OCI-M2 (cell line): Measurements from ENCODE around the gene GRIFIN.

Experiments used
- DNase-seq: peaks from one replicate; lab custom pipeline; 2025; ENCODE audit not compliant: unreplicated experiment; lab: John Stamatoyannopoulos, UW

The GRIFIN gene

DNA sequence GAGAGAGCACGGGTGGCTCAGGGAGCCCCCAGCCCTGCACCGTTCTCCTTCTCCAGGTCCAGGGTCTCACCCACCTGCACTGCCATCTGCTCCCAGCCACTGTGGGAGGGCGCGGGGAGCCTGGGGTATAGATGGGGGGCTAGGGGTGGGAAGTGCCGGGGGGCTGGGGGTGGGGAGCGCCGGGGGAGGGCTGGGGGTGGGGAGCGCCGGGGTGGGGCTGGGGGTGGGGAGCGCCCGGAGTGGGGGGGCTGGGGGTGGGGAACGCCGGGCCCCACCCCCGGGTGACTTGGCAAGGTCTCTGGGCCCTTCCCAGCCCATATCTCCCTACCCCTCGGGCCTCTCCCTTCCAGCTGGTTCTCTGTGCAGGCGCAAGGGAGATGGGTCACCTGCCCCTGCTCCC is at the start of gene GRIFIN:
Gene GRIFIN, minus strand, starts transcription at position 101 of the 400 bp plus-strand sequence. Its CDS starts 15 bp downstream, at position 86.
- no peak for DNase-seq

DNA sequence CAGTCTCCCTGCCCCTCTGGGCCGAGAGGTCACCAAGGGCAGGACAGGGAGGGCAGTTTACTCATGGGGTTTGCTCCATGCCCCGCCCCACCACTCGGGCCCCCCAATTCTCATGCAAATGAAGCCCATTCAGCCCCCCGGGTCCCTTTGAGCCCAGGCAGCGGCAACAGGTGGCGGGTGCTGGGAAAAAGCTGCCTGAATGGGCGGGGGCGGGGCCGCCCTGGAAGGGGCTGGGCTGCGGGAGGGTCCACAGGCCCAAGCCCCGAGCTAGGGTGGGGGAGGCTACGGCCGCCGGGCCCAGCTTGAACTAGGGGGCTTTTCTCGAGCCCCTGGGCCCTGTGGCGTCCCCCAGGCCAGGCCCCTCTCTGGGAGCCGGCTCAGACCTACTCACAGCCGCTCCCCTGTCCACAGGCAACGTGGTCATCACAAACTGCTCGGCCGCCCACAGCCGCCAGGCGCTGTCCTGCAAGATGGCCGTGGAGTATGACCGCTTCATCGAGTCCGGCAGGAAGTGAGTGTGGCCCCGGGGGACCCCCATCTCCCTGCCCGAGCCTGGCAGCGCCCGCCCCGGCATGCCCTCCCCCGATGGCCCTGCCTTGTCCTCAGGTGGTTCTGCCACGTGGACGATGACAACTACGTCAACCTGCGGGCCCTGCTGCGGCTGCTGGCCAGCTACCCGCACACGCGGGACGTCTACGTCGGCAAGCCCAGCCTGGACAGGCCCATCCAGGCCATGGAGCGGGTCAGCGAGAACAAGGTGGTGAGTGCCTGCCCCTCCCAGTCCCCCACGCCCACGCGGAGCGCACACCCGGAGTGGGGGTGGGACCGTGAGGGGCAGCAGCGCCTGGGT is 48.8 kb upstream of the GRIFIN start:
- no peak for DNase-seq

- no peak for DNase-seq
Observed at GRCh38 chr7:2523941-2524807, 48.0 kb upstream of the GRIFIN start.

DNA sequence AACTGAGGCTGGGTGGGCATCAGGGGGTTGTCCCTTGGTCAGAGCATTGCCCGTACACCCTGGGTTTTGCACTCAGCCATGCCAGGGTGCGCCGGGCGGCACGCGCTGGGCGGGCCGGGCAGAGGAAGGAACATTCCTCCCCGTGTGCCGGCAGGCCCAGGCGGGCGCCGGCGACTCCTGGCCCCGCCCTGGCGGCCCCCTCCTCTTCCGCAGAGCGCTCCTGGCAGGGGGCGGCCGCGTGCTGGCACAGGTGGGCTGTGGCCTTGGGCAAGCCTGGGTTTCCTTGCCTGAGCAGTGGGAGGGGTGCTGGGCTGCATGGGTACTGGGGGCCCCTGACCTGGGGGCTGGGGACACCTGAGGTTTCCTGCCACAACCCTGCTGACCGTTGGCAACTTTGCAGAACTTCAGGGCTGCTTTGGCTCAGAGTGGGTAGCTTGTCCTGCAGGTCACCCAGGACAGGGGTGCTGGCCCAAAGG is 47.3 kb upstream of the GRIFIN start:
- DNase-seq = no peak

DNA sequence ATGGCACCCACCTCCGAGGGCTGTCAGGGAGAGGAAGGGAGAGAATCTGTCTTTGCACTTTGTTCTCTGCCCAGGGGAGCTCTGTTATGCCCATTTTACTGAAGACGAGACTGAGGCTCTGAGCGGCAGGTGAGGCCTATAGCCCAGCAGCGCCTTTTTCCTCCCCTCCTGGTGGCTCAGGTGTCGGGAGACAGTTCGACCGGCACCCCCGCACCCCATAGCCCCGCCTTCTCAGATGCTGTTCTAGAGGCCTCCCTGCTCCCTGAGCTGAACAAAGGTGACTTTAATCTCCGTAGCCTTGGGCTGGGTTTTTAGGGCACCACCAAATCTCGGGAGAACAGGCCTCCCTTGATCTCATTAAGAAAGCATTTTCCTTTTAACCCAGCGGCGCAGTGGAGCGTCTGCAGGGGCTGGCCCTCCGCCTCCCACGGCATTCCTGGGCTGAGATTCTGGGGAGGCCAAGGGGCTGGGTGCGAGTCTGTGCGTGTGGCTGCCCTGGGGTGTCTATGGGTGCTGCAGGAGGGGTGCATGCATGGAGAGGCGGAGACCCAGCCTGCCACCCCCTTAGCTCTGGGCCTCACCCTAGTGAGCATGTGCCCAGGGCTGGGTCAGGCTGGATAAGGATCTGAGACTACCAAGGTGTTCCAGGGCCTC is 46.7 kb upstream of the GRIFIN start:
- DNase-seq = no peak

- no peak for DNase-seq
Observed at GRCh38 chr7:2521952-2522591, 45.9 kb upstream of the GRIFIN start.

GRCh38 chr7:2521341-2521745 is 45.1 kb upstream of the GRIFIN start:
- DNase-seq = no peak

DNA sequence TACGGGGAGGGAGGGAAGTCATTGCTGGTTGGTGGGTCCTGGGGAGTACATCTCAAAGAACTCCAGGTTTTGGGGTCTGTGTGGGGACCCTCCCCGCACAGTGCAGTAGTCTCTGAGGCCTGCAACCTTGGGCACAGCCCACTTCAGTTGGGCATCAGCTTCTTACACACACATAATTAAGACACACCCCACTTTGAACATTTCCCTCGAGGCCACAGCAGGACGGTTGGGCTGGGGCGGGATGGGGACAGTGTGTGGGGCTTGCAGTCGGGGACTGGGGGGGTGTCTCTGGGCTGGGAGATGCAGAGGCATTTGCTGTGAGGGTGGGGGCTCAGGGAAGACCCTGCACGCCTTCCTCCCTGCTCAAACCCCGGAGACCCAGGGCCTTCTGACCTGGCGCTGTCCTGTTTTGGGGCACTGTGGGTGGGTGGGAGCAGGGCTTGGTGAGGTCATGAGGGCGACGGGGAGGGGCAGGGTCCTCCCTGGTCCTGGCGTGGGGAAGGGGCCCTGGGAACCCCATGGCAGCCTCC is 44.6 kb upstream of the GRIFIN start:
- no peak for DNase-seq

DNA sequence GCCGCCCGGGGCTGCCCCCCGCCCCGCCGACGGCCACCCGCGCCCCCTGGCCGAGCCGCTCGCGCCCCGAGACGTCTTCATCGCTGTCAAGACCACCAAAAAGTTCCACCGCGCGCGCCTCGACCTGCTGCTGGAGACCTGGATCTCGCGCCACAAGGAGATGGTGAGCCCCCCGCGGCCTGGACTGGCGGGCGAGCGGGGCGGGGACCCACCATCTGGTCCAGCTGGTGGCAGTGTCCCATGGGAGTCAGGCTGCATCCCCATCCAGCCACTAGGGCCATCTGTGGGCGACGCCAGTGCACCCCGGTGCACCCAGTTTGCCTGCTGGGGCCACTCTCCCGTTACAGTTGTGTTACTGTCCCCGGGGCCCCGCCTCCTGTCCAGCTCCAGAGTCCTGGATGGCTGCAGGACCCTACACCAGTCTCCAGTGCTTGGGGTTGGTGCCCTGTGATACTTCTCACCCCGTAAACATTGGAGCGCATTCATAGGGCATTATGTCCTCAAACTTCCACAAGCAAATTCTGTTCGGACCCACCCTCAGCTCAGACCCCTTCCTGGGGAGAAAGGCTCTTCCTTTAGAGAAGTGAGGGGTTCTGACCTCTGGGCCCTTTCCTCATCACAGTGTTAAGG is 44.0 kb upstream of the GRIFIN start:
- no peak for DNase-seq

GRCh38 chr7:2519119-2519930 is 43.1 kb upstream of the GRIFIN start, which contains the start of gene LFNG:
Gene LFNG (plus strand): TSS chr7:2519774. CDS start chr7:2519862, 88 bp downstream.
- peak; percentile 27 for DNase-seq

DNA sequence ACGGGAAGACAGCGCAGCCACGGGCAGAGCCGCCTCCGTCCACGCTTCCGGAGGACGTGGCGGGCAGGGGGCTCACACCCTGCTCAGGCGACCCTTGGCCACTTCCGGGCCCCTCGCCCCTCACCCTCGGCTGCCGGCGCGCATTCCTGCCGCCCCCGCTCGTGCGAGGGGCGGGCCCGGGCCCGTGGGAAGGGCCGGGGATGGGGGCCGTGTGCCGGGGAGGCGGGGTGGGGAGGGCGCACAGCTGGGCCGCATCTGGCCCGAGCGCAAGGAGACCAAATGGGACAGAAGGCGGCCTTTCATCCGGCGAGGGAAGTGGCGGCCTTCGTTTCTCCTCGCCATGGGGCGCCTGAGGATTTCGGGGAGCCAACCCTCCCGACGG is 42.5 kb upstream of the GRIFIN start:
- DNase-seq = no peak

DNA sequence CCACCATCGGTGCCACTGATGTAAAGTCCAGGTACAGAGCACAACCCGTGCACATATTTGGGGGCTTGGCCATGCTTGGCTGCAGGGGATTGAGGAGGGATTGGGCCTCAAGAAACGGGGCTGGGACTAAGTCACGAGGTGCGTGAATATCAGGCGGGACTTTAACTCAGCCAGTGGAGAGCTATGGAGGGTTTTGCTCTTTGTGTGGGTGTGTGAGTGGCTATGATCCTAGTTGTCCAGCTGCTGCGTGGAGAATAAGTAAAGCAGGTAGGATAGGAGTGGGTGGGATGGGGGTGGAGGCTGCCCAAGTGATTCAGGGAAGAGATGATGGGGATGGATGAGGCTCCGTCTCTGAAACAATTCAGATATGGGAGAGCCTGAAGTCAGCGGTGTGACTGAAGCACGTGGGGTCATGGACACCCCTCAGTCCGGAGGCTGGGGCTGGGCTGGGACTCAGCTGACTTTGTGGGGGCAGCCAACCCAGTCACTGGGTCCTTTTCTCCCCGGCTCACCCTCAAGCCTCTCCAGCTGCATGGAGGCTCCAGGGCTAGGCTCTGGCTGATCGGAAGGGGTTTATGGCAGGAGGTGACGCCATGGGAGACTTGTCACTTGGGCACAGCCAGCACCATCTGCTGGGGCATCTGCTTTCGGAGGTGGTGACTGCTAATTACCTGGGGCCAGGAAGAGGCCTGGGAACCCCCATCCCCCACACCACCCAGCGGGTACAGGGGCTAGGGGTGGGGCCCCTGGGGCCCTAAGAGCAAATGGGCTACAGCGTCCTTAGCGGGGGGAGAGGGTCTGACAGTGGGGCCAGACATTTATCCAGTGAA is 41.7 kb upstream of the GRIFIN start:
- DNase-seq = no peak

- DNase-seq = no peak
Observed at GRCh38 chr7:2517026-2517425, 40.8 kb upstream of the GRIFIN start.

DNA sequence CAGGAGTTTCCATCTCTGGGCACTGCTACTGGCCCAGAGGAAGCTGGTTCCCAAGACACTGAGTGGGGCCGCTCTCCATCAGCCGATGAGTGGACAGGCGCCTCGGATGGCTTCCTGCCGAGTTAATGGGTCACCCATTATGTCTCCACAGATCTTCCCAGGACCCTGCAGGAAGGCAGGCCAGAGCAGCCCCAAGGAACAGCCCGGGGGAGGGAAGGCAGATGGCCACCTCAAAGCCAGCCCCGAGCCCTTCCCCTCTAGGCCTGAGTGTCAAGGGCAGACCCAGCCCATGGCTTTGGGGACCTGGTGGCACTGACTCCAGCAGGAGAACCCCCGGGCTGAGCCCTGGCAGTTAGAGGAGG is 40.0 kb upstream of the GRIFIN start:
- DNase-seq = no peak

DNA sequence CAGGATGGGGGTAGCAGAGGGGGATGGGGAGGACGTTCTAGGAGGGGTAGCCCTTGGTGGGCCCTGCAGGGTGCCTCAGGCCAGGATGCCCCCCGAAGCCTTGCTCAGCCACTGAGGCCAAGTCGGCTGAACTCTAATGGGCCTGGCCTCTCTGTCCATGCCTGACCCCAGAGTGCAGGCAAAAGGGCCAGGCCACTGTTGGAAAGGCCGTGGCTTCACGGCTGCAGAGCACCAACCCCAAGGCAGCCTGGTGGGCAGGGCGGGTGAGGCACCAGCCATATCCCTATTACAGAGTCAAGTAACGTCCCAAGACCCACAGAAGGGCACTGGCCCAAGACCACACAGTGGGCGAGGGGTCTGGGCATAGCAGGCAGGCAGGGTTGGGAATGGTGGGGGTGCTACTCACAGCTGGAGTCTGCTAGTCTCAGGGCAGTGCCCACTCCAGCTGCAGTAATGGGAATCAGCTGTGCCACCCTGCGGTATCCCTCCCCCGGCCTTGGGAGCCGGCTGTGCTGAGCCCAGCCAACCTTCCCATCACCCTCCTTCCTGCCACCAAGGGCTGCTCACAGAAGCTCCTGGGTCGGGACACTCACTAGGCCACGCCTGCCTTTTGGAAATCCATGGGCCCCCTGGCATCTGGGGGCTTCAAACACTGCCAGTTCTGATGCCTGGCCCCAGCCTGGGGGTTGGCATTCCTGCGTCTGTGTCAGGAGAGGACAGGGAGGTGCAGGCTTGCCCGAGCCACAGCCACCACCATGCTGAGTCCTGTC is 39.4 kb upstream of the GRIFIN start:
- no peak for DNase-seq

- no peak for DNase-seq
Observed at GRCh38 chr7:2514473-2515423, 38.5 kb upstream of the GRIFIN start.

DNA sequence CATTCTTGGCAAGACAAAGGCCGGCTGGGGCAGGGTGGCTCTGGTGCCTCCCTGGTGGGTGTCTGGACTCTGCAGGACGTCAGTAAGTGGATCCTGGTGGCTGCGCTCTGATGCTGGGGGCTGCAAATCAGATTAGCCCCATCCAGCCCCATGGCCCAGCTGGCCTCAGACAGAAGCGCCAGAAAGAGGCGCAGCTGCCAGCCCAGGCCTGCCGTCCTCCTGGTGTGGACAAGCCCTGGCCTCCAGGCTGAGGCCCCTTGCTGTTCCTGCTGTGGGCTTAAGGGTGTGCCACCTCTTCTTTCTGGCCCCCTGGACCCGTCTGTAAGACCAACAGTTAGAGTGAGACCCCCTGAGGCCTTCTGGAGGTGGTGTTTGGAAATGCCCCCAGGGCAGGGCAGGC is 37.5 kb upstream of the GRIFIN start:
- no peak for DNase-seq
